ENCODE data around the gene SPATA25.

SPATA25 gene

GRCh38 chr20:45897692-45898091, 10.3 kb upstream of the SPATA25 start:
- DNase-seq (ENCODE audit: low read depth): no peak
- no peak for TF ChIP-seq CTCF (conservative IDR thresholded peaks at IDR 0.05; ENCODE audit: low read length)

GRCh38 chr20:45897289-45897688, 9.9 kb upstream of the SPATA25 start:
- no peak for DNase-seq (ENCODE audit: low read depth)
- no peak for TF ChIP-seq CTCF (conservative IDR thresholded peaks at IDR 0.05; ENCODE audit: low read length)
- no peak overlapping the region for H3K4me3 ChIP-seq (ENCODE audit: low read length)

More at GRCh38 chr20:45897692-45898091, 10.3 kb upstream of the SPATA25 start:
- H3K4me3 ChIP-seq (ENCODE audit: low read length): no peak overlapping the region

- no peak for DNase-seq (ENCODE audit: low read depth)
- no peak for TF ChIP-seq CTCF (conservative IDR thresholded peaks at IDR 0.05; ENCODE audit: low read length)
These were observed 9.3 kb upstream of the SPATA25 start for GRCh38 chr20:45896641-45897161.

GRCh38 chr20:45894797-45895196, 7.4 kb upstream of the SPATA25 start:
- H3K4me3 ChIP-seq (ENCODE audit: low read length): no peak overlapping the region
- DNase-seq (ENCODE audit: low read depth): no peak
- TF ChIP-seq CTCF (conservative IDR thresholded peaks at IDR 0.05; ENCODE audit: low read length): no peak

More at GRCh38 chr20:45896641-45897161, 9.3 kb upstream of the SPATA25 start:
- no peak overlapping the region for H3K4me3 ChIP-seq (ENCODE audit: low read length)

GRCh38 chr20:45893831-45894230, 6.4 kb upstream of the SPATA25 start:
- TF ChIP-seq CTCF (conservative IDR thresholded peaks at IDR 0.05; ENCODE audit: low read length): no peak
- DNase-seq (ENCODE audit: low read depth): peak; percentile 6

GRCh38 chr20:45892828-45893500, 5.5 kb upstream of the SPATA25 start:
- TF ChIP-seq CTCF (conservative IDR thresholded peaks at IDR 0.05; ENCODE audit: low read length): no peak
- DNase-seq (ENCODE audit: low read depth): no peak
- no peak overlapping the region; the same call in 1 of the 2 replicates for H3K4me3 ChIP-seq (ENCODE audit: low read length)

More at GRCh38 chr20:45893831-45894230, 6.4 kb upstream of the SPATA25 start:
- H3K4me3 ChIP-seq (ENCODE audit: low read length): no peak overlapping the region

Data from AG10803 (cell line).